Suprapubic skin (tissue), 3 donors: Measurements from ENCODE around the gene ESM1.
"Not testable (repeated sequence)": the region's sequence is repeated elsewhere in the genome, so short reads cannot be mapped to it uniquely, and the experiment has no call there.

Source experiments
- CTCF ChIP-seq, 2 donors: fragments of 200-600 bp in 1 of 2; fragments of 450-650 bp in 1 of 2; sonication (generic) in 1 of 2; IDR thresholded peaks; one replicate each; pipeline ENCODE4 v1.5.1; 2016 to 2019; ENCODE audit warnings: antibody characterized with exemption in 2 of 2, mild to moderate bottlenecking in 1 of 2, moderate library complexity in 1 of 2
- EP300 ChIP-seq: sonication (generic); formaldehyde crosslinking; IDR thresholded peaks from one replicate; pipeline ENCODE4 v1.6.1; 2017; ENCODE audit warnings: antibody characterized with exemption

GRCh38 chr5:55002166-55002565, 16.8 kb upstream of the ESM1 start:
- TF ChIP-seq EP300; CTCF (IDR thresholded peaks at IDR 0.05): not testable (repeated sequence)
